Erythroblast (primary cell): ENCODE measurements around the gene PTX4.

ENCODE experiments used
- GATA1 ChIP-seq: IDR thresholded peaks from 2 replicates; pipeline ENCODE4 v1.6.1; 2011; ENCODE audit warnings: low read depth, mild to moderate bottlenecking, control low read depth, low read length, moderate library complexity
- POLR2A ChIP-seq: IDR thresholded peaks from 2 replicates; pipeline ENCODE4 v1.6.1; 2011; ENCODE audit warnings: mild to moderate bottlenecking, low read length

DNA sequence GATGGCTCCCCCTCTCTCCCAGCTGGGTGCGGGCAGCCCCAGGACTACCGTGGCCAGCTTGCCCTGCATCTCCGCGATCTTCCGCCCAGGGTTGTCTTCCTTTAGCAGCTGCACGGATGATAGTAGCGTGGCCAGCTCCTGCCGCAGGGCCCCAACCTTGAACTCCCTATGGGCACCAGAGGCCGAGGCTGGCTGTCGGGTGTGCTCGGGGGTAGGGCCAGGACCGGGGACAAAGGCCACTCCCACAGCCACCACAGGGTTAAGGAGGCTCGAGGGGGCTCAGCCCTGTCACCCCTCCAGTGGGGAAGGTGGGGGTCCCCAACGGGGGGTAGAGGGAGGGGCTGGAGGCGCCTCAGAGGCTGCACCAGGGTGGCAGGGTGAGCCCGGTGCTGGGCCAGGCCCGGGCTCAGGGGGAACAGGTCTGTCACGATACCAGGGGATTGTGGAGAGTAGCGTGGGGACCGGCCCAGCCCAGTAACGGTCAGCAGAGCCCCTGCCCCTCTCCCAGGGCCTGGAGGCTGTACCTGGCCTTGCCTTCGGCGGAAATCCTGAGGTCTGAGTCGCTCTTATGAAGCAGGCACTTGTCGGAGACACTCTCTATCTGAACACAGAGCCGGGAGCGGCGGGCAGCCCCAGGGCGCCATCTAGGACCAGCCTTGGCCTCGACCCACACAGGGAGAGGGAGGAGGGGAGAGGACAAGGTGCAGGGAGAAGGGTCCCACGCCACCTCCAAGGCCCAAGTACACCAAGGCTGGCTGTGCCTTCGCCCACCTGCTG, 52.6 kb downstream of the PTX4 start:
- TF ChIP-seq POLR2A (no peak), GATA1 (no peak)
